ENCODE data around the gene ESYT3.
"Not testable (repeated sequence)": the region's sequence is repeated elsewhere in the genome, so short reads cannot be mapped to it uniquely, and the experiment has no call there.

The ESYT3 gene

GRCh38 chr3:138443521-138444503 lies 9.4 kb downstream of the ESYT3 start:
- DNase-seq: no peak

DNA sequence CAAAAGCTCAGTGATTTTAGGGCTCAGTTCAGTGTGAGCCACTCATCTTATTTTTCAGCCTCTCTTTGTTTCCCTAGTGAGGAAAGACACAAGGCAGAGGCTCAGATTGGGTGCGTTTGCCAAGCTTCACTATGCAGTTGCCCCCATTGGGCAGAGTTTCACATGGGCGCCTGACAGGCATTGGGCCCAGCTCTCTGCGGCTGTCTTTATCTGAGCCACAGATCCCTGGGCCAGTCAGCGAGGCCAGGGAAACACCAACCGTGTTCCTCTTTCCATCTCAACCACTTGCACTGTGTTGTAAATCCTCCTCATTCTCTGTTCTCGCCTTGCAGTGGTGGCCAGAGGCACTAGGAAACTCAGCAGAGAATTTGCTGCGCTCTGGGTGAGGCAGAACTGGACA lies 10.8 kb downstream of the ESYT3 start:
- no peak for DNase-seq

DNA sequence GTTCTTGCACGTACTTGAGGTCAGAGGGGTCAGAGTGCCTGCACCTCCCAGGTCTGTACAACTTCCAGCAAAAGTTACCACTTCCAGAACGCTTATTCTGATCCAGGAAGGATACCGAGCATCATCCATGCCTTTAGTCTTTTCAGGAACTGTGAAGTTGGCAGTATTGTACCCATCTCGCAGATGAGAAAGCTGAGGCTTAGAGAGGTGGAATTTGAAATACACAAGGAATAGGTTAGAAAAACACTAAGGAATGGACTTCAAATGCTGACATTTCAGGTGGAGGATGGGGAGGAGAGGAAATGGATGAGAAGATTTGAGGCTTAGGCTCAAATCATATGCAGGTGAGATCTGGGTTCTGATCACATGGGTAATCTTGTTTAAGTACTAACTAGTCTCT lies 11.2 kb downstream of the ESYT3 start:
- no peak for DNase-seq

- no peak for DNase-seq
Measured at GRCh38 chr3:138448631-138449030, 14.2 kb downstream of the ESYT3 start.

DNA sequence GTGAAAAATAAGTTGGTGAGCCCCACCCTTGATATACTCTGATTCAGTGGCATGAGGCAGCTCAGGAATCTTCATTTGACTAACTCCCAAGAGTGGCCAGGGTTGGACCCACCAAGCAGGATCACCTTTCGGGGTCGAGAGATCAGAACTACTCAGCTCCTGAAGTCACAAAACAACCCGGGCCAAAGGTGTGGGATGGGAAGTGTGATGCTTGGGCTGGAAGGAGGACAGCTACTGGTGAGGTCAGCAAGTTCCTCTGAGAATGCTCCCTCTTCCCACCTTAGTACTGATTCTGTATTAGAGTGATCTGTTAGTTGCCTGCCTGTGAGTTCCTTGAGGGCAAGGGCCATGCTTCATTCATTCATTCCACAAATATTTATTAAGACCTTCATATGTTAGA lies 15.1 kb downstream of the ESYT3 start:
- no peak for DNase-seq

DNA sequence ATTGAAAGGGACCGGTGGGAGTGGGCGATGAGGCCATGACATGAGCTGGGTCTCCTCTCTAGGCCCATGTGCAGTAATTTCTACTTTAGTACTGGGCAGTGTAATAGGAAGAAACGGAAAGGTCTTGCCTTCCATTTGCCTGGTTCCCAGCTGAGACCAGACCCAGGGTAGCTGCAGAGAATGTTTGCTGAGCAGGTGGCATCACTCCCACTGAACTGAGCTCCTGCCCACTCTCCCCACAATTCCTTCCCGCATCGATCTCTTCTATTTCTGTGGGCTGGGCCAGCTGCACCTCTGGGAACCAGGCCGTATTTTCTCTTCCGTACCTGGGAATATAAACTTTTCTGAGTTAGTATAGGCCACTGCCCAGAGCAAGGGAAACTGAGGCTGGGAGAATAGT lies 15.8 kb downstream of the ESYT3 start:
- DNase-seq: no peak

GRCh38 chr3:138450704-138451424 lies 16.4 kb downstream of the ESYT3 start:
- no peak for DNase-seq

DNA sequence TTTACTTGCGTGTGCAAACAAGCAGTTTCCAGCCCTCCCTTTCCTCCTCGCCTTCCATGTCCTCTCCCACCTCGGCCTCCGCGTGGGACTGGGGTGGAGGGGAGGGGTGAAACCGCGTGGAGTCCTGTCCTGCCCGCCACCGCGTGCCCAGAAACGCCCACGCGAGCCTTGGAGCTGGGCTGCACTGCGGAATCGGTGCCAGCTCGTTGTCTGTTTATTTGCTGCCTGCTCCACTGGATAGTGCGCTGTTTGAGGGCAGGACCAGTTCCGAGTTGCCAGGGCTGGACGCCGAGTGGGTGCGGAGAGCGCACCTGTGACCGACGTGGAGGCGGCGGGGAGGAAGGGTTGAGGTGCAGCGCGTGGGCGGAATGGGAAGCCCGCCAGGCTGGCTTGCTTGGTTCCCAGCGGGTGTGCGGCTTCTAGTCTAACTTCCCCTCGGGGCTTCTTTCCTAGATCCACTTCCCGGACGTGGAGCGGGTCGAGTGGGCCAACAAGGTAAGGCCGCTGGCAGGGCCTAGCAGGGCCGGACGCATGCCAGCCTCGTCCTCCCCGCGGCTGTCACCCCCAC lies 17.3 kb downstream of the ESYT3 start:
- DNase-seq: no peak

- no peak for DNase-seq
Measured at GRCh38 chr3:138452436-138452835, 18.0 kb downstream of the ESYT3 start.

DNA sequence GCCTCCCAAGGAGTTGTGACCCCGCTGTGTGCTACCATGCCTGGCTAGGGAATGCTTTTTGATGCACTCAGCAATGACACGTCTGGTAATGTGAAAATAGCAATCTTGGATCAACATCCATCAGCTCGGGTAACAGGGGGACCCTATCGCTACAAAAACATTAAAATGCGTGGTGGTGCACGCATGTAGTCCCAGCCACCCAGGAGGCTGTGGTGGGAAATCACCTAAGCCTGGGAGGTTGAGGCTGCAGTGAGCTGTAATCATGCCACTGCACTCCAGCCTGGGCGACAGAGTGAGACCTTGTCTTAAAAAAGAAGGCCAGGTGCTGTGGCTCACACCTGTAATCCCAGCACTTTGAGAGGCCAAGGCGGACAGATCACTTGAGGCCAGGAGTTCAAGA lies 19.5 kb downstream of the ESYT3 start:
- not testable (repeated sequence) for DNase-seq

DNA sequence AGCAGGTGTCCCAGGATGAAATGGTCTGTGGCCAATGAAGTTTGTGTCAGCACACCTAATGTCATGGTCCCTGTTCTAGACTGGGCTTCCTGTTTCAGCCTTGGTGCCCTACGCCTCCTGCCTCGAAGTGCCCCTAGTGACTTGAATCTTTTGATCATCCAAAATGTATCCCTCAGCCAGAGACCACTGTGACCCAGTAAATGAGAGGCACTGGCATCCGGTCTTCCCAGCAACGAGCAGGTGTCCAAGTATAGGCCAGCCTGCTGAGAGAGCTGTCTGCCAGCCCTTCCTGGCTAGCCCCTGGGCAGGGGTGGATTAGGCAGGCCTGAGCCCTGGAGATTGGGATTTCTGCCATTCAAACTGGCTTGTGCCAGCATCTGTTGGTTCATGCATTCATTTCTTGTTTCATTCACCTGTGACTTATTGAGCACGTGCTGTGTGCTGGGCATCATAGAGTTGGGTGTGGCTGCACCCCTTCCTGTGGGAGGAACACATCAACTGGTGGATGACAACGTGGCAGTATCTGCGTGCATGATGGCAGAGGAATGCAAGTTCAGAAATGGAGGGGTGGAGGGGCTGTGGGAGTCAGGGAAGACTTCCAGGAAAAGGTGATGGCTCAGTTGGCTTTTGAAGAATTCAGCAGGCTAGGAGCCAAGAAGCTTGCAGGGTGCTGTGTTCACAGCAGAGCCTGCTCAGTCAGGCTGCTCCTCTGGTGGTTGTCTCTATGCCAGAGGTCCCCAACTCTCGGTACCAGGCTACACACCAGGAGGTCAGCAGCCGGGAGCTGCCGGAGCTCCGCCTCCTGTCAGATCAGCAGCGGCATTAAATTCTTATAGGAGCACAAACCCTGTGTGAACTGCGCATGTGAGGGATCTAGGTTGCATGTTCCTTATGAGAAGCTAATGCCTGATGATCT lies 21.6 kb downstream of the ESYT3 start:
- DNase-seq: no peak

- no peak for DNase-seq
Measured at GRCh38 chr3:138456961-138457862, 22.8 kb downstream of the ESYT3 start.

- DNase-seq: no peak
Measured at GRCh38 chr3:138457863-138458735, 23.7 kb downstream of the ESYT3 start.

GRCh38 chr3:138458774-138459499 lies 24.5 kb downstream of the ESYT3 start:
- DNase-seq: no peak

- DNase-seq: no peak
Measured at GRCh38 chr3:138459619-138460535, 25.5 kb downstream of the ESYT3 start.

GRCh38 chr3:138460536-138461205 lies 26.3 kb downstream of the ESYT3 start:
- no peak for DNase-seq

DNA sequence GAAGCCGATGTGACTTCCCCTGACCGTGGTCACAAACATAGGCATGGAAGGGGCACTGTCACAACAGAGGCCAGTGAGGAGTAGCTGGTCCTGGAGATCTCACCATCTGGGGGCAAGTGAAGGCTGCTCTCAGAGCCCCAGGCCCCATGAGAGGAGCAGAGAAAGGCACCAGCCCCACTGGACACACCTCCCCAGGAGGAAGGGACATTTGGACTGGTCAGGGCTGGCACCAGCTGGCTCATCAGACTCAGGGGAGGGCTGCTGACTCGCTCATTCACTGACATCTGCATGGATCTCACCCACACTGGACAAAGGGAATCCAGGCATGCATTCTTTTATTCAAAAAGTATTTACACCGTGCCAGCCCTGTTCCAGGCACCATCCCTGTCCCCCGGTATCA lies 26.8 kb downstream of the ESYT3 start:
- DNase-seq: no peak

DNA sequence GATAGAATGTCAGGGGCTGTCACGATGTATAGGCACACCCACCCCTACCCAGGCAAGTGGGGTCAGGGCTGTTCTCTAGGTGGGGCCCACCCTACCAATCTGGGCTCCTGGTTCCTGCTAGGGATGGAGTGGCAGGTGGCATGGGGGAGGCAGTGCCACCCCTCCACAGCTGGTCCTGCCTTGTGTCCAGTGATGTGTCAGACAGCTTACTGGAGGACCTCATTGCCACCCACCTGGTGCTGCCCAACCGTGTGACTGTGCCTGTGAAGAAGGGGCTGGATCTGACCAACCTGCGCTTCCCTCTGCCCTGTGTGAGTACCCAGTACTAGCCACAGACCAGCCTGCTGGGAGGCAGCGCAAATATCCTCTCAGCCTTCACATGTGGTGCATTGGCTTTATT lies 27.5 kb downstream of the ESYT3 start:
- no peak for DNase-seq

Data from stimulated activated CD4-positive, alpha-beta T cell treated with anti-CD3 and anti-CD28 coated beads, Interleukin-4, amount 100 ng/mL, for 4 hours (primary cell).